GM21529 (cell line): ENCODE measurements around the gene NPEPPS.

Experiments used
- ATAC-seq: cut with Tn5 transposase; IDR thresholded peaks from one replicate; pipeline ENCODE4 v1.9.1; 2021; ENCODE audit not compliant: unreplicated experiment

The NPEPPS gene

DNA sequence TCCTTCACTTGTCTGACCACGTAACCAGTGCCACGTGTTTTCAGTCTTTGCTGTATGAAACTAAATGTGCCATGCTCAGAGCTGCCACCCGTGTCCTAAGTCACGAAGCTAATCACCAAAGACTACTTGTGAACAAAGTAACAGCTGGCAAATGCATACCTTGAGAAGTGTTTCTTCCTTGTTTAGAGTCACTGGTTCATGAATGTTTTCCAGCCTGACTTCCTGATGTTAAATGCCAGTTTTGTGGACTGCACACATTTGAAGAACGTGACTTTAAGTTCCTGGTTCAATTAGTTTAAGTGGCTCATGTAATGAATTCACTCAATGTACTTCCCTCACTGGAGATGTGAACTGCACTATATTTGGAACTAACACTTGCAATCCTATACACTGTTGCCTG is 98.9 kb downstream of the NPEPPS start:
- no peak for ATAC-seq

DNA sequence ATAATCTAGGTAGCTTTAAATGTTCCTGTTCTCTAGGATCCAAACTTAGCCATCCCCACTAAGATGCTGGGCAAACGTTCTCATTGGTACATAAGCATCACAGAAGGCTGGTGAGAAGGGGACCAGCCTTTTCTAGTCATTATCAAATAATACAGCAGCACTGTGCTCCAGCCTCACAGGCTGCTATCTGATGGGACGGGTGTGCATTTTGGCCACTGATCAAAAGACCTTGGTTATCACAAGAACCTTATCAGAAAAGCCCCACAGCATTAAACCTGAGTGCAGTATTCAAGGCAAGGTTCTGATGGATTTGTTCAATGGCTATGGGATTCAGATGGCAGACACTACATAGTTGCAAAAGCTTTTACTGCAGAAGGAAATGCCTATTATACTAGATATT is 99.7 kb downstream of the NPEPPS start:
- ATAC-seq = no peak

DNA sequence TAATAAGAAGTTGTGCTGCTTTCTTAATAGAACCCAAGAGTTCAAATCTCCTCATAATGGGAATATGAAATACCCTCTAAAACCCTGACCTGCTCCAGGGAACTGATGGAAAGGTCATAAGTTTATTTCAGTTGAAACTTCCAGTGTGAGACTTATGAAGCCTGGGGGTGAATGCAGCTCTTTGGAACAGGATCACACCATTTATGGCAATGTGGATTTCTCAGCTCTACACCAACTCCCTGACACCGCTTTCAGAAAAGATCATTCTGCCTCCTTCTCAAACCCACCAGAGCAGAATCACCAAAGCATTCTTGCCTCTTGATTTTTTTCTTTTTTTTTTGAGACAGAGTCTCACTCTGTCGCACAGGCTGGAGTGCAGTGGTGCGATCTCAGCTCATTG is 102.1 kb downstream of the NPEPPS start:
- ATAC-seq = no peak

DNA sequence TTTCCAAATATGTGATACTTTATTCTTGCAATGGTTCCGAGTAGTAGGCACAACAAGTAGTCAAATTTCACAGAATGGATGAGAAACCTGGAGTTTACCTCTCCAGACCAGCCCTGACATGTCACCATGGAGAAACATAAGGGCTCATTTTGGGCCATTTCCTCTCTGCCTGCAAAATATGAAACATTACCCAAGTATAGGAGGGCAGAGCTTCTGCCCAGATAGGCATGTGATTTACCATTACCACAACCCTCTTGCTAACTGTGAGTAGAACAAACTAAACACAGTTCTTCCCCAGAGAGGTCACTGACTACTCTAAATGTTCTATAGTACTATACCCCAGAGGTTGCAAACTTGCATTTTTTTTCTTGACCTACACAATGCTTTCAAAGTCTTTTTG is 103.1 kb downstream of the NPEPPS start:
- no peak for ATAC-seq

DNA sequence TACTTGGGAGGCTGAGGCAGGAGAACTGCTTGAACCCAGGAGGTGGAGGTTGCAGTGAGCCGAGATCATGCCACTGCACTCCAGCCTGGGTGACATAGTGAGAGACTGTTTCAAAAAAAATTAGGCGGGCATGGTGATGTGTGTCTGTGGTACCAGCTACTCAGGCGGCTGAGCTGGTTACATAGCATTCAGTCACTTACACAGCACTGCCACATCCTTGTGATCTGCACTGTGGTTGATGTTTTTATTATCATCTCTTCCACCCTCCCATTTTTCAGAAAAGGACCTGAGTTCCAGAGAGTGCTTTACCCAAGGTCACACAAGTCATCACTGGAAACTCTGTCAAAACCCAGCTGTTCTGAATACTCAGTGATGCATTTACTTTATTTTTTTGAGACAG is 104.0 kb downstream of the NPEPPS start:
- ATAC-seq = no peak

DNA sequence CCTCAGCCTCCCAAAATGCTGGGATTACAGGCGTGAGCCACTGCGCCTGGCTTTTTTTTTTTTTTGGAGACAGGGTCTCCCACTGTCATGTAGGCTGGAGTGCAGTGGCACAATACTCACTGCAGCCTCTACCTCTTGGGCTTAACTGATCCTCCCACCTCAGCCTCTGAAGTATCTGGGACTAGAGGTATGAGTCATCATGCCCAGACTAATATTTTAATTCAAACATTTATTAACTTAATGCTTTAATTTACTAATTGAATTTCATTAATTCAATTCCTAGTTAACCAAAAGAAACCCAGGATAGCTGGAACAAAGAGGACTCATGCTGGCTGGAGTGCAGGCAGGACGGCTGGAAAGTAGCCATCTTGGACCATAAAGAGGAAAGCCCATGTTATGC is 104.8 kb downstream of the NPEPPS start:
- no peak for ATAC-seq

DNA sequence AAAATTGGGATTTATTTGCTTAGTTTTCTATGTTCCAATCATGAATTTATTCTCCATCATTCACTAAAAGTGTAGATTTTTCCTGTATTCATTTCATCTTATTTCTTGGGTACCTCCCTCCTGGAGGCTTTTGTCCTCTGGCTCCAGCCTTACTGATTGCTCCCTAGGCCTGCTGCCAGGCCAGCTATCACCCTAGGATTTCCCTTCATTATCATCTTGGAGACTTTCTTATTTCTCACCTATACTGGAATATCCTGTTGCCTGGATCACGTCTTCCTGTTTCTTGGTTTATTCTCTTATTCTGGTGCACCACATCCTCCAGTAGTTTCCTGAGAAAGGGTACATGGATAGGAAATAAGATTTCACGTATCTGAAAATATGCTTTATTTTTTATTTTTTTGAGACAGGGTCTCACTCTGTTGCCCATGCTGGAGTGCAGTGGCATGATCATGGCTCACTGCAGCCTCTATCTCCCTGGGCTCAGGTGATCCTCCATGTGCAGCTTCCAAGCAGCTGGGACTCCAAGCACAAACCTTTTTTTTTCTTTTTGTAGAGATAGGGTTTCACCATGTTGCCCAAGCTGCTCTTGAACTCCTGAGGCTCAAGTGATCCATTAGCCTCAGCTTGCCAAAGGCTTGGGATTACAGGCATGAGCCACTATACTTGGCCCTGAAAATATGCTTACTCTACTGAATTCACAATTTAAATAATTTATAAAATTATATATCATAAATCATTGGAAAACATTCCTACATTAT is 105.5 kb downstream of the NPEPPS start:
- ATAC-seq = no peak

DNA sequence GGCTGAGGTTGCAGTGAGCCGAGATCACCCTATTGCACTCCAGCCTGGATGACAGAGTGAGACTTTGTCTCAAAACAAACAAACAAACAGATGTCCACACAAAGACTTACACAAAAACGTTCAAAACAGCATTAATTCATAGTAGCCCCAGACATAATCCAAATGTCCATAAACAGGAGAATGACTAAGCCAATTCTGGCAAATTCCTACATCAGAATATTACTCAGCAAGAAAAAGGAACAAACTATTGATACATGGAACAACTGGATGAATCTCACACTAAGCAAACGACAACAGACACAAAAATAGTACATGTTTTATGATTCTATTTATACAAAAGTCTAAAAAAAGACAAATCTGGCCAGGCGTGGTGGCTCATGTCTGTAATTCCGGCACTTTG is 108.0 kb downstream of the NPEPPS start:
- no peak for ATAC-seq

DNA sequence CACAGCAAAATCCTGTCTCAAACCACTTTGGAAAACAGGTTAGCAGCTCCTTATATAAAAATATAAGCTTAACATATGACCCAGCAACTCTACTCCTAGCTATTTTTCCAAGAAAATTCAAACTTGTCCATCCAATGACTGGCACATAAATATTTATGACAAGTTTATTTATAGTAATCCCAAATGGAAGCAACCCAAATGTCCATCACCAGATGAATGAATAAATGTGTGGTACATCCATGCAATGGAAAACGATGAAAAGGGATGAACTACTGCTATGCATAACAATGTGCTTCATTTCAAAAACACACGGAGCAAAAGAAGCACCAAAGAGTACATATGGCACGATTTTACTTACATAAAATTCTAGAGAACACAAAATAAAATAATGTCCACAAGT is 109.2 kb downstream of the NPEPPS start:
- ATAC-seq = no peak

DNA sequence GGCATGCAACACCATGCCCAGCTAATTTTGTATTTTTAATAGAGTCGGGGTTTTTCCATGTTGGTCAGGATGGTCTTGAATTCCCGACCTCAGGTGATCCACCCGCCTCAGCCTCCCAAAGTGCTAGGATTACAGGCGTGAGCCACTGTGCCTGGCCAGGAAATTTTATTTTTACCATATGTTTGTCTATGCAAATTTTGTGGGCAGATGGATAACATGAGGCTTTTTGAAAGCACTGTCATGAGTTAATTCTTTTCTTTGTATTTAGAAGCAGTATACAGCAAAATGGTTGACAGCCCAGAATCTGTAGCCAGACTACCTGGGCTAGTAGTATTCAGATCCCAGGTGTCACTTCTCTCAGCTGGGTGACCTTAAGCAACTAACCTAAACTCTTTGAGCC is 110.3 kb downstream of the NPEPPS start:
- no peak for ATAC-seq

DNA sequence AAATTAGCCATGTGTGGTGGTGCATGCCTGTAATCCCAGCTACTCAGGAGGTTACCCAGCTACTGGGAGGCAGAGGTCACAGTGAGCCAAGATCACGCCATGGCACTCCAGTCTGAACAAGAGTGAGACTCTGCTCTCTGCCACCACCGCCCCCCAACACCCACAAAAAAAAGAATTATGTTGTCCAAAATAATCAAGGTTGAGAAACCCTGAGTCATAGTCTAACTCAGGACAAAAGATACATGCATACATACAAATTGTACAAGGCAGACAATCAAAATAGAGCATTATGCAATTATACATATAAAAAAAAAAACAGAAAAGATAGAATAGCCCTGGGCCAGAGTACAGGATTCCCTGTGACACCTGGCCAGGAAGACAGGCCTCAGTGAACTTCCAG is 112.2 kb downstream of the NPEPPS start:
- ATAC-seq = no peak

DNA sequence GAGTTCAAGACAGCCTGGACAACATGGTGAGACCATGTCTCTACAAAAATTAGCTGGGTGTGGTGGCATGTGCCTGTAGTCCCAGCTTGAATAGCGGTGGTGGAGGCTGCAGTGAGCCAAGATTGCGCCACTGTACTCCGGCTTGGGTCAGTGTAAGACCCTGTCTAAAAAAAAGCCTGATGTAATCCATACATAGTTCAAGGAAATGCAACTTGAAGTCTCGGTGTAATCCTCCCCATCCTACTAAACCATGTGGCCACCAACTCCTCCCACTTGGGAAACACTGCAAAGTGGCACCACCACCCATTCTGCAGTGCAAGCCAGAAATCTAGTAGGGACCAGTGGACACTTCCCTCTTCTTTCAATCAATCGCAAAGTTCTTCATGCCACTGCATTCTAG is 113.4 kb downstream of the NPEPPS start:
- ATAC-seq = no peak

DNA sequence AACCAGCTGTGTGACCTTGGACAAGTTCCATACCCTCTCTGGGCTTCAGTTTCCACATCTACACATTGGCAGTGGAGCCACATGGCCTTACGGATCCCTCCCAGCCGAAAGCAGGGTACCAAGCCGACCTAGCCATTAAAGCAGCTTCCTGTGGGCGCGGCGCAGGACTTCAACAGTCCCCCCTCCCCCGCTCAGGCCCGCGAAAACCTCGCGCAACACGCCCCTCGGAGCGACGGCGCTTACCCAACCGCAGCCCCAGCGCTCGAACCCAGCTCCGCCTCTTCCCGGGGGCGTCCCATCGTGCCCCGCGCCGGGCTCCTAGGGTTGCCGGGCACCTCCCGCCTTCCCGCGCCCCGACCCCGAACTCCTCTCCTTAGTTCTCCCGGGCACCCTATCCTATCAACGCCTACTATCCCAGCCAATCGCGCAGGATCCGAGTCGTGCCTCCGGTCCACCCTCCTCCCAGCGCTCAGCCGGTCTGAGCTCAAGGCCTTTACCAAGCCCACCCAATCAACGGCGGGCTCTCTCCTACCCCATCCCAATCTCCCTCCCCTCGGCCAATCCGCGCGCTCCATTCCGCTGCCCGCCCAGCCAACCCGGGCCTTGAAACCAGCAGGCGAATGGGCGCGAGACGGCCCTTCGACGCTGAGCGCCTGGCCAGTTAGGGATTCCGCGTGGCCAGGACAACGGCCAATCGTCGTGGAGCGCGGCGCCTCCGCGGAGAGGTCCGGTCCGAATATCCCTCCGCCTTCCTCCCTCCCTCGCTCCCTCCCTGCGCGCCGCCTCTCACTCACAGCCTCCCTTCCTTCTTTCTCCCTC is 118.5 kb downstream of the NPEPPS start, which contains the start of gene KPNB1:
TSS of gene KPNB1 (plus strand) at position 767 of the 819 bp plus-strand sequence. CDS start 326 bp downstream, outside the sequence.
- peak; percentile 76 for ATAC-seq

DNA sequence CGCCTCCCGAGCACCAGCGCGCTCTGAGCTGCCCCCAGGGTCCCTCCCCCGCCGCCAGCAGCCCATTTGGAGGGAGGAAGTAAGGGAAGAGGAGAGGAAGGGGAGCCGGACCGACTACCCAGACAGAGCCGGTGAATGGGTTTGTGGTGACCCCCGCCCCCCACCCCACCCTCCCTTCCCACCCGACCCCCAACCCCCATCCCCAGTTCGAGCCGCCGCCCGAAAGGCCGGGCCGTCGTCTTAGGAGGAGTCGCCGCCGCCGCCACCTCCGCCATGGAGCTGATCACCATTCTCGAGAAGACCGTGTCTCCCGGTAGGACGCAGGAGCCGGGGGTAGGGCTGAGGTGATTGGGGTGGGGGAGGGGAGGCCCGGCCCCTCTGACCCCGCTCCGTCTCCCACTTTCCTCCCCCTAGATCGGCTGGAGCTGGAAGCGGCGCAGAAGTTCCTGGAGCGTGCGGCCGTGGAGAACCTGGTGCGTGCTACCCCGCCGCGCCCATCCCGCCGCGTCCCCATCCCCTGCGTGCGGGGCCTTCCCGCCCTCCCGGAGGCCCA is 119.1 kb downstream of the NPEPPS start:
- ATAC-seq = peak; percentile 1

DNA sequence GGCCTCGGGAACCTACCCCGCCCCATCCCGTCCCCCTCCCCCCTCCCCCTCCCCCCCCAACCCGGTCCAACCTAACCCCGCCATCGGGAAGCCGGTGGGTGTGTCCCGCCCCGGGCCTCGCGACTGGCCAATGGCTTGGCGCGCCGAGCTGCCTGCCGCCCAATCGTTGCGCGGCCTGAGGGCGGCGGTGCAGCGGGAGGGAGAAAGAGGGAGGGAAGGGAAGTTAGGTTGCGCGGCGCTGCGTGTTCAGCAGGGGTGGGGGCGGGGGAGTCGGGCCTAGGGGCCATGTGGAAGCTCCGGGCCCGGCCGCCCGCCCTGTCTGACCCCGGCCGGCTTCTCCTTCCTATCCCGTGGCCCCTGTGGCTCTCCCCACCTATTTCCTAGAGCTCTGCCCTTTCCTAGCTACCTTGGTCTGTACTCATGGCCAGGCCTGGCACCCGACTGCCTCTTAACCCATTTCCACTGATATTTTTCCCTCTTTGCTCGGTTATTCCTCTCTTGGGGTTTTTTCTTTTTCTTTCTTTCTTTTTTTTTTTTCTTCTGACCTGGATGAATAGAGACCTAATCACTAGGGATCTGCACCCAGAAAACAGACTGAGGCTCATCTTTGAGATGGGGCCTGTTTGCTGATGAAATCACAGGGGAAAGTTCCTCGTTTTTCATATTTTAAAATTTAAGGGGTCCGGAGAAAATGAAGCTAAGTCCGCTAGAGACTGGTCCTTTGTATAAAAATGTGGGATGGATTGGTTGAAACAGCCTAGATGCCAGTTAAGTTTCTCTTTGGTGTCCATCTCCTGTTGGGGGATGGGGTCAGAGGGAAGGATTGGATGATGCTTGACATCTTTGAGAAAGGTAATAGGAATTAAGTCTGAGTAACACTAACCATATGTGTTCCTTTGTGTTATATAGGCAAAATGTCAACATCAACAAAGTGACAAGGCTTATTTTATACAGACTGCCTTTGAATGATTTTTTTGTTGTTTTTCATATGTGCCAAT is 119.9 kb downstream of the NPEPPS start:
- peak; percentile 48 for ATAC-seq

DNA sequence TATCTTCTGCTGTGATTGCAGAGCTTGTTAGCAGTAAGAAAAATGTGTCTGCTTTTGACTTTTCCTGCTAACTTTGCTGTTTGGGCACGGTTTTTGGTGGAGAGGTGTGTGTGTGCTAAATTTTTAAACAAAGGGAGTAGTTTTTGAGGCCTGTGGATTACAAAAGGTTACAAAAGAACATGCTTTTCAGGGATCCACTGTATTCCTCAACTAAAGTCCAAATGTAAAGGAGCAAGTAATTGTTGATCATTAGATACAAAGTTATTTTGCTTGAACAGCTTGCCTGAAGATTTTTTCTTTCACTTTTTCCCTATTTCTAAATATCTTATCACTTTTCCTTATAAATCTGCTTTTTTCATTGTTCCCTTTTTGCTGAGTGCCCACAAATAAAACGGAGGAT is 120.8 kb downstream of the NPEPPS start:
- ATAC-seq = no peak

DNA sequence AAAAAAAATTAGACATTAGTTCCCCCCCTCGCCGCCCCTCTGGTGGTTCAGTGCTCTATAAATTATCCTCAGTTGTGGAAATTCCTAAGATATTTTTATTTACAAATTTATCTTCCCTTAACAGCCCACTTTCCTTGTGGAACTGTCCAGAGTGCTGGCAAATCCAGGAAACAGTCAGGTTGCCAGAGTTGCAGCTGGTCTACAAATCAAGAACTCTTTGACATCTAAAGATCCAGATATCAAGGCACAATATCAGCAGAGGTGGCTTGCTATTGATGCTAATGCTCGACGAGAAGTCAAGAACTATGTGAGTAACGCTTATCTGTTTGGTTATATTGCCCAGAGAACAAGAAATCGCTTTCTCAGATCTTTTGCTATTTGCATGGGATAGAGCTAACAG is 121.7 kb downstream of the NPEPPS start:
- ATAC-seq = no peak

DNA sequence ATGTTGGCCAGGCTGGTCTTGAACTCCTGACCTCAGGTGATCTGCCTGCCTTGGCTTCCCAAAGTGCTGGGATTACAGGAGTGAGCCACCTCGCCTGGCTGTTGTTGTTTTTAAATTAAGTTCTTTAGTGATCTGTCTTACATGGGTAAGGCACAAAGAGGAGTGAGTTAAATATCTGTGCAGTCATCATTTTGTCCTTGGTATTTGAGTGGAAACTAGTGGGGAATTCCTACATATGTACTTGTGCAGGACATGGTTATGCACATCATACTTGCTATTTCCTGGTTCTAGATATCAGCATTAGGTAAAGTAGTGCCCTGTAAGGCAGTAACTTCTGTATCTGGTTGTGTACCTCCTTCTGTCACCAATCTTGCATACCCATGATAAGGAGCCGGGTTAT is 122.5 kb downstream of the NPEPPS start:
- ATAC-seq = no peak

DNA sequence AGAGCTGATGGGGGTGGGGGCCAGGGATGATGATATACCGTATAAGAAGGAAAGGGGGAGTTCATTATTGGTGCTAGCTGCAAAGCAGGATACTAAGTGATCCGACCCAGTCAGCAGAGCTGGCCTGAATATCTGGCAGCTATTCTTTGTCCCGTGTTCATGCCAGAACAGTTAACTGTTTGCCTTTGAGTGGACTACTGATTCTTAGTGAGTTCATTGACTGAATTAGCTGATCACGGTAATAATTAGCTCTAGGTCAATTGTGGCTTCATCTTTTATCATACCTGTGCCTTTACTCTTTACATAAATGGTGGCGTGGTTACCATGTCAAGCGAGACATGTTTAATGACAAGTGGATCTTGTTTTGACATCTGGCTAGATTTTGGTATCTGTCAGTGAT is 124.1 kb downstream of the NPEPPS start:
- no peak for ATAC-seq

DNA sequence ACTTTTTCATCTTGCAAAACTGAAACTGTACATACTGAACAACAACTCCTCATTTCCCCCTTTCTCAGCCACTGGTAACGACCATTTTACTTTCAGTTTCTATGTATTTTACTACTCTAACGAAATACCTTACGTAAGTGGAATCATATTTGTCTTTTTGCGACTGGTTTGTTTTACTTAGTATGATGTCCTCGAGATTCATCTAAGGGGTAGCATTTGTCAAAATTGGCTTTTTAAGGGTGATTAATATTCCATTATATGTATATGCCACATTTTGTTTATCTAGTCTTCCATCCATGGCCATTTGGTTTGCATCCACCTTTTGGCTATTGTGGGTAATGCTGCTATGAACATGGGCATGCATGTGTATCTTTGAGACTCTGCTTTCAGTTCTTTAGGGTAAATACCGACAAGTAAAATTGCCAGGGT is 129.2 kb downstream of the NPEPPS start:
- peak; percentile 64 for ATAC-seq
